GM18517 (cell line): ENCODE measurements around the gene NRXN2.

Experiments
- ATAC-seq: cut with Tn5 transposase; IDR thresholded peaks from one replicate; pipeline ENCODE4 v1.9.1; 2021; ENCODE audit warnings: mild to moderate bottlenecking, moderate library complexity; ENCODE audit not compliant: unreplicated experiment

Gene NRXN2

GRCh38 chr11:64744544-64745188 lies 21.7 kb upstream of the NRXN2 start:
- no peak for ATAC-seq

GRCh38 chr11:64743591-64744543 lies 20.9 kb upstream of the NRXN2 start, which contains the start of gene RASGRP2:
RASGRP2 (minus strand) TSS chr11:64744142; CDS start chr11:64742866, 1,276 bp downstream.
- no peak for ATAC-seq

GRCh38 chr11:64742889-64743590 lies 20.0 kb upstream of the NRXN2 start:
- ATAC-seq: no peak

- ATAC-seq: no peak
Measured at GRCh38 chr11:64742087-64742888, 19.3 kb upstream of the NRXN2 start.

GRCh38 chr11:64741375-64742086 lies 18.5 kb upstream of the NRXN2 start:
- no peak for ATAC-seq

GRCh38 chr11:64739871-64740270 lies 16.9 kb upstream of the NRXN2 start:
- no peak for ATAC-seq

- no peak for ATAC-seq
Measured at GRCh38 chr11:64736654-64737053, 13.7 kb upstream of the NRXN2 start.

GRCh38 chr11:64735725-64736259 lies 12.8 kb upstream of the NRXN2 start:
- ATAC-seq: no peak

- ATAC-seq: no peak
Measured at GRCh38 chr11:64734811-64735724, 12.1 kb upstream of the NRXN2 start.

- no peak for ATAC-seq
Measured at GRCh38 chr11:64731601-64732000, 8.6 kb upstream of the NRXN2 start.

GRCh38 chr11:64729851-64730382 lies 6.9 kb upstream of the NRXN2 start:
- ATAC-seq: no peak

- no peak for ATAC-seq
Measured at GRCh38 chr11:64728757-64729365, 5.9 kb upstream of the NRXN2 start.

GRCh38 chr11:64726867-64727530 lies 4.0 kb upstream of the NRXN2 start:
- ATAC-seq: no peak

GRCh38 chr11:64726211-64726641 lies 3.2 kb upstream of the NRXN2 start:
- no peak for ATAC-seq

GRCh38 chr11:64724863-64725532 lies 2.0 kb upstream of the NRXN2 start:
- no peak for ATAC-seq

- no peak for ATAC-seq
Measured at GRCh38 chr11:64723907-64724862, 1.2 kb upstream of the NRXN2 start.
